ENCODE measurements around the gene BAHCC1.
"Not testable (repeated sequence)": the region's sequence is repeated elsewhere in the genome, so short reads cannot be mapped to it uniquely, and the experiment has no call there.

The BAHCC1 gene

DNA sequence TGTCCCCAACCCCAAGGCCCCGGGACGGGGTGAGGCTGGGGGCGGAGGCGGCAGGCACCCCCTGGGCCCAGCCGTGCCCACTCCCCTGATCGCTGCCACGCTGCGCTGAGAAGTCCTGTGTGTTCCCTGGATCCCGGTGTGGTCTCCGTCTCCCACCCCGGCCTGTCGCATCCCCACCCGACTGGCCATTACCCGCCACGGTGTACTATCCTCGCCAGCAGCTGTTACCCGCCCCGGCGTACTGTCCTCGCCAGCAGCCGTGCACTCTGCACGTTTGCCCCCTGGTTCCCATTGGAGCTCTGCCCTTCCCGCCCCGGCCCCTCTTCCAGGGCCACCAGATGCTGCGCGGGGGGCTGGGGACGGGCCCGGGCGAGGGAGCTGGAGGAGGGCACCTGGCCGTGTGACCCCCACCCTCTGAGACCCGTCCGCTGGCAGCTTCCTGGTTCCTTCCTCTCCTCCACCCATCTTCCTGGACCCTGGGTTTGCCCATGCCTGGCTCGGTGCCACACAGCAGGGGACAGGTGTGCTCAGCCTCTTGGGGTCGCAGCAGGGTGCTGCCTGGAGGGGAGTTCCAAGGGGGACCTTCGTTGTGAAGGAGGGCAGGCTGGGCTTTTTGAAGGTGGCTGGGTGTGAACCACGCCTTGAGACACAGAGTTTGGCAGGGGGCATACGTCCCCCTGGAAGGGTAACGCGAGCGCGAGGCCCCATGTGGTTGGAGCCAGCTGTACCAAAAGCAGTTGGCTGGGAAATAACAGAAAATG, 19.7 kb downstream of the BAHCC1 start:
- peak; percentile 51 for DNase-seq

DNA sequence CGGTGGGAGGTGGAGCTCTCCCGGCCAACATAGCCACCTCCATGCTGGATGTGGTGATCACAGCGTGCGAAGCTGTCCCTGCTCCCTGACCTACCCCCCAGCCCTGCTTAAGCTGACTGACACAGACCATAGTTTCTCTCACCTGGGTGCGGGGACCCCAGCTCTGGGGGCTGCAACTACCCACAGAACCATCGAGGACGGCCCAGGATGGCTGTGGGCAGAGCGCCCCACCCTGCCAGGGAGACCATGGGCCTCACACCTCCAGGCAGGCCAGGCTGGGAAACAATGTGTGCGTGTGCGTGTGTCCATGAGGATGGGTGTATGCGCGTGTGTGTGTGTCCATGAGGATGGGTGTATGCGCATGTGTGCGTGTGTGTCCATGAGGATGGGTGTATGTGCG, 20.4 kb downstream of the BAHCC1 start:
- DNase-seq, result no peak

DNA sequence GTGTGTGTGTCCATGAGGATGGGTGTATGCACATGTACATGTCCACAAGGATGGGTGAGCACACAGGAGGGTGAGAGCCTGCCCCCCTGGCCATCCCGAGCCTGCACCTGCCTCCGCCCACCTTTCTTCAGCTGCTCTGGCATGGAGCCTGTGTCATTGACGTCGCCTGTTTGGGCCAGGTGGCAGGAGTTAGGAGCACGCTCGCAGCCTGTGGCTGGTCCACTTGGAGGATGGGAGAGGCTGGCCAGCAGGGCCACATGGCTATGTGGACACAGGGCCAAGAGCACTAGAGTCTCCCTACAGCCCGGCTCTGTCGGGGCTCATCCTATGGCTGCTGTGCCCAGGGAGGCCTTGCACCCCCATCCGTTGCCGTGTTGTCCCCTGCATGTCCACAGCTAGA, 21.4 kb downstream of the BAHCC1 start:
- DNase-seq, result peak; percentile 65

DNA sequence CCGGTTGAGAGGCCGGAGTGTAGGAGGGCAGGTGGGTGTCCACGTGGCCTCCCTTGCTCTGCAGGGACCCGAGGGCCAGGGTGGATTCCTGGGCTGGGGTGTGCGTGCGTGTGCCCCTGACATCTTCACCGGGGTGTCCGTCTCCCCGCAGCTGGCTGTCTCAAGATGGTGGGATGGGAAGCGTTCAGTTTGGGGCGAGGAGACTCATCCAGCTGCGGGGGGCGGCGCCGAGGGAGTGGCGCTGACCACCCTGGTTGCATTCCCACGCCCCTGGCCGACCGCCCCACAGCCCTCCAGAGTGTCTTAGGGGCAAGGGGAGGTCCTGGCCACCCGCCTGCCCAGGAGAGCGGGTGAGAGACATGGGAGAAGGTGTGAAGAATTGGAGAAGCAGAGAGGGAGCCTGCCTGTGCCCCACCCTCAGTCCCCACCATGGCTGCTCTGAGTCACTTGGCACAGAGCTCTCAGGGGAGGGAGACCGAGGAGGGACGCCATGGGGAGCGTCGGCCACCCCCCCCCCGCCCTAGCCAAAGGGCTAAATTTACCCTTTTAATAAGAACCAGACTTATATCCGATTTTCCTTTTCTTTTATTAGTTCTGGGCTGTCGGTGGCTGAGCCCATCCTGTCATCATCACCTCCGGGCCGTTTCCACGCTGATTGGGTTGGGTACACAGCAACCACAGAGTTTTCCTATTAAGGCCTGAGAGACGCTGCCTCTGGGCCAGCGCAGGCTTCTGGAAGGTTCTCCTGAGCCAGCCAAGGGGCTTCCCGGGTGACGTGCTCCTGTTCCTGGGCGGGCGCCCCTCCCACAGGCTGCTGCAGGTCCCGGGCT, 22.0 kb downstream of the BAHCC1 start:
- DNase-seq, result no peak

DNA sequence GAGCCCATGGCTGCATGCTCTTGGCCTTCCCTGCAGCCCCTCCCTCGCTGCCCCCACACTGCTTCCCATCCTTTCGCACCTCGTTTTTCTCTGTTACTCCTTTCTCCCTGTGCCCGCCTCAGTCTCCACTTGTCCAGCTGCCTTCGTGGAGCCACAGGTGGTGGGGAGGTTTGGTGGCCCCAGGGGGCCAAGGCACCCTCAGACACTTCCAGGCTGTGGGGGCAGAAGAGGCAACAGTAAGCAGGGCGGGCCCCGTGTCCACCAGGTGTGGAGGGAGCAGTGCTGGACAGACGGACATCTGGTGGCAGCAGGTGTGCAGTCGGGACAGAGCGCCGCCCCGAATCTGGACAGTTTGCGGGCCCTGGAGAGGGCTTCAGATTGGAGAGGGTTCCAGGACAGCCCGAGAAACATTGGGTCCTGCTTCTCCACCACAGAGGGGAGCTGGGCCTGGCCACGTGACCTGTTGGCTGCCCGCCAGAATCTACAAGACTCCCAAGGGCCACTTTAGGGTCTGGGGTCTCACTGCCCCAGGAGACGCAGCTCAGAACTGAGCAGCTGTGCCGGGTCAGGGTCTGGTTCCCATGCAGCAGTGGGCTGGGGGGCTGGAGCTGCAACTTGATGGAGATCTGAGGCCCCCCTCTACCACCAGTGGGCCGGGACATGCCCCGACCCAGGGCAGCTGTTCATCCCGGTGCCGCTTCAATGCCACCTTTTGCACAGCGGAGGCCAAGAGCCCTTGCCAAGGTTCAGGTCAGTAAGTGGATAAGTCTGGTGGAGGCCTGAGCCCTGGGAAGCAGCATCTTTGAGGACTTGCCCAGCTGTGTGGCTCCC, 22.8 kb downstream of the BAHCC1 start:
- DNase-seq, result no peak

DNA sequence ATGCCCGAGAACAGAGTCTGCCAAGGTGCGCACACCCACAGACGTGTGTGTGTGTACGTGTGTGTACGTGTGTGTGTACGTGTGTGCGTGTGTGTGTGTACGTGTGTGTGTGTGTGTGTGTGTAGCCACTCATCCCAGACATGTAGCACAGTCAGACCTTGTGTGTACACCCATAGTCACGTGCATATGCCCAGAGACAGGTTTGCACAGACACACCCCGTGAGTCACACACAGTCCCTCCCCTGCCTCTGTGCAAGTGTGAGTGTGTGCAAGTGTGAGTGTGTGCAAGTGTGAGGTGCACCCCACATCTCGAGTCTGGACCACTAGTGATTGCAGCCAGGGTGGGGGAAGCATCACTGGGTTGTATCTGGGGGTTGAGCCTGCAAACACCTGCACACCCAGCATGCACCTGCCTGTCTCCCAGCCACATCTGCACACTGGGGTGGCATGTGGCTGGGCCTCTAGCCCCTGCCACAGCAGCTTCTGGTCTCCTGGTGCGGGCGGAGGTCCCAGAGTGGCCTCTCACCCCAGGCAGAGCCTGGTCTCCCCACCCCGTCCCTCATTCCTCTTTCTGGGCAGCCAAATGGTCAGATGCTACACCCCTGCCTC, 23.6 kb downstream of the BAHCC1 start:
- DNase-seq, result peak; percentile 24

DNA sequence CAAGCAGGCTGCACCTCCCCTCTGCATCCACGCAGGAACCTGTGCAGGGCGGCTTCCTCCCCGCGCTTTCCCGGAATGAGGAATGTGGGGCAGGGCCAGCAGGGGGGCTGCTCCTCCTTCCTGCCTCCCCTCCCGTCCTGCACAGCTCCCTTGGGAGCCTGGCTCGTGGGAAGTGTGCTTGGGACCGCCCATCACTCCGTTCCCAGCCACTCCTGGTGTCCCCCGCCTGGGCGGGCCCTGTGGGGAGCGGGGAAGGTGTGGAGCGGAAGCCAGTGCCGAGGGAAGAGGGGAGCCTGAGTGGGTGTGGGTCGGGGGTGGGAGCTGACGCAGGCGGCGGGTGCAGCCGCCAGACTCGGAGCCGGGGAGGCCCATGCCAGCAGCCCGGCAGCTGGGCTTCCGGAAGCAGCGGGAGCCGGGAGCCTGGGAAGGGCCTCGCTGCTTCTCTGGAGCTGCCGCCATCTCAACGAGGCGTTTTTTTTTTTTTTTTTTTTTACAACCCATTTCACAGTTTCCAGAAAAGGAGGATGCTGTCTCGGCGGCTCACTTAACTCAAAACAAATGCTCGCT, 24.1 kb downstream of the BAHCC1 start:
- peak; percentile 79 for DNase-seq

DNA sequence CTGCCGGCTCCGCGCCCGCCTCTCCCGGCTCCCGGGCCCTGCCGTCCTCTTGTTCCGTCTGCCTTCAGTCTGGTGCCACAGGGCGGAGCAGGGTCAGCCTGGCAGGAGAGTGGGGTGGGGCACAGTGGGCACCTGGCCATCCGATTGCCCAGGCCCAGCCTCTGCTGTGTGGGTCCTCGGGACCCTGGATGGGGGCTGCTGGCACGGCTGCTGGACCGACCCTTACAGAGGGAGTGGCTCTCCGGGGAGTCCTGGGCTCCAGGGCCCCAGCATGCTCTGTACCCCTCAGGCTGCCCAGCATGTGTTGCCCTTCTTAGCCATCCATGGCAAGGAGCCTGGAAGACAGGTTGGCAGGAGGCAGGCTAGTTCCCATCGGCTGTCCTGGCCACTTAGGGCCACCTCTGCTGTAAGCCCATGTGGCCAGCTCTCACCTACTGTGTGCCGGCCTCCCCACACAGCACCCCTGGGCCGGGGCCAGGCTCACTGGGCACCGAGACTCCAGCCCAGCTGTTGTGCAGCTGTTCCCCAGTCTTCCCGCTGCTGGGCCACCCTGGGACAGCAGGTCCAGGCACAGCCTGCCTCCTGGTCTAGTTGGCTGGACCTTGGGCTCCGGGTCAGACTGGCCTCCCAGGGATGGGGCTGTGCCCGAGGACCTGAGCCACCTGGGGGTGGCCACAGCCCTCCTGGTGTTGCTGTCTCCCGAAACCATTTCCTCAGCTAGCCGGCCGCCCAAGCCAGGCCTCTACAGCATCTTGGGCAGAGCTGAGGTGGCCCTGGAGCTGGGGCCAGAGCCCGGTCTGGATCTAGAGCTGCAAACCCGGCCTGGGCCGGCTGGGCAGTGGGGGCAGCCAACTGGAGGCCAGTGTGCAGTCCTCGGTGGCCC, 24.9 kb downstream of the BAHCC1 start:
- no peak for DNase-seq

DNA sequence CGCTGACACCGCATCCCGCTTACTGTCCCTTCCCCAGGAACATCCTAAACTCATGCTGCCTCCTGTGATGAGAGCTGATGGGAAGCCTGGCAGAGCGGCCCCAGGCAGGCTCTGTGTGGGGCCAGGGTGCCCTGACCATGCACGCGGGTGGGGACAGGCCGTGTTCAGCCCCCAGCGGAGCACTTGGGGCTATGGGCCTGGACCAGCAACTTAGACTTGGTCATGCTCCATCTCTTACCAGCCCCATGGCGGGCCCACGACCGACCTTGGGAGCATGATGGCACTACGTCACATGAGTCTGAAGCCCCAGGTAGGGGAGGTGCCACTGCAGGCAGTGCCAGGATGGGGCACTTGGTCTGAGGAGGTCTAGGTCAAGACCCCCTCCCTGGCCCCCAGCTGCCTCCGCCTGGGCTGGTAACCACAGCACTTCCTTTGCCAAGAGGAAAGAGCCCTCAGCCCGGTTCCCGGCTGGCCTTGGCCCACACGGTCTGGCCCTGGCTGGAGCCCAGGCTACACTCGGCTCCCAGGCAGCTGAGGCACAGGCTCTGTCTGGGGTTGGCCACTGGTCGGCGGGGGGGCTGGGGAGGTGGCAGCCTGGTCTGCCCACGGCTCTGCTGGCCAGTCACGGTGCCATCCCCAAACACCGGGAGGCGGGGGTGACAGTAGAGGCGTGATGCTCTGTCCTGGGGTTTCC, 25.7 kb downstream of the BAHCC1 start:
- no peak for DNase-seq

DNA sequence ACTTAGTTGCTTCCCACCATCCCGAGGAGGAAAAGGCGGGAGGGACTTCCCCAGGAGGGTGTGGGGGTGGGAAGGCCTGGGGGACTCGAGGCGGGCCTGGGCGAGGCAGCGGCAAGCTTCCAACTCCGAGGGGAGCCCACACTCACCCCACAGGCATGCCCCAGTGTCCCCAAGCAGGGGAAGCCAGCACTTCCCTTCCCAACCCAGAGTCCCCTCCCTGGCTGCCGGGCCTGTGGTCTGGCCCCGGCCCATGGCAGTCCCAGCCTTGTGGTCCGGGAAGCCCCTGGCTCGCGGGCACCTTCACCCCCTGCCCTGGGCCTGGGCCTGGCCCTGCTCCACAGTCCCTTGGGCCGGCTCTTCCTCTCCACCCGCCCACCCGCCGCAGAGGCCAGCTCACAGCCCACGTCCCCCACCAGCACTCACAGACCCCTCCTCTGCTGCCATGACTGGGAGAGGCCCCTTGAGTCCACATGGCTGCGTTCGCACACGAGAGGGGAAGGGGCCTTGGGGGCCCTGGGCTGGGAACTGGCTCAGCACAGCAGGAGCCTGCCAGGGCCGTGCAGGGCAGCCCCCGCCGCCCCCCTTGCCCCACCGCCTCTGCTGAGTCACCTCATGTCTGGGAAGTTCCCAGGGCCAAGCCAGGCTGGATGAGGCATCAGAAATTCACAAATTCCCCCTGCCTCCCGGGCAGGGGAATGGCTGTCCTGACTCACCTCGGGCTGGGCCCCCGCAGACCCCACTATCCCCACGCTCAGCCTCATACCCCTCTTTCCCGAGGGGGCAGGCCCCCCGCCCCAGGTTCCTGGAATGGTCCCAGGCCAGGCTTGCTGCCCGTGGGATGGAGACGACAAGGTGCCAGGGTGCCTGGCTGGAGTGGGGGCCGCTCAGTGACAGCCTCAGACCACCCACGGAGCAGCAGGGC, 27.8 kb downstream of the BAHCC1 start:
- DNase-seq, result no peak

DNA sequence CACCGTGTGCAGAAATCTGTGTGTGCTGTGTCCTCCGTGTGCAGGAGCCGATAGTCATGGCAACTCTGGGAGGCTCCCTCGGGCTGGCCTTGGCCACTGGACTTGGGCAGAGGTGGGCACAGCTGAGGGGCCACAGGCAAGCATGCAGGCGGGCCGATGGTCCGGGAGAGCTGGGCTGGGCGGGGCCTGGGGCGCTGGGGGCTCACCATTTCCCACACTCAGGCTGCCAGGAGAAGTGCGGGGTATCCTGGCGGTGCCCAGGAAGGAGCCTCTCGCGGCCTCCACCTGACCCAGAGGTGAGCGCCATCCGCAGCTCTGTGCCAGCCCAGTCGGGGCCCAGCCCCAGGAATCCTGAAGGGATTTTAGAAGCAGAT, 28.4 kb downstream of the BAHCC1 start:
- DNase-seq, result no peak

DNA sequence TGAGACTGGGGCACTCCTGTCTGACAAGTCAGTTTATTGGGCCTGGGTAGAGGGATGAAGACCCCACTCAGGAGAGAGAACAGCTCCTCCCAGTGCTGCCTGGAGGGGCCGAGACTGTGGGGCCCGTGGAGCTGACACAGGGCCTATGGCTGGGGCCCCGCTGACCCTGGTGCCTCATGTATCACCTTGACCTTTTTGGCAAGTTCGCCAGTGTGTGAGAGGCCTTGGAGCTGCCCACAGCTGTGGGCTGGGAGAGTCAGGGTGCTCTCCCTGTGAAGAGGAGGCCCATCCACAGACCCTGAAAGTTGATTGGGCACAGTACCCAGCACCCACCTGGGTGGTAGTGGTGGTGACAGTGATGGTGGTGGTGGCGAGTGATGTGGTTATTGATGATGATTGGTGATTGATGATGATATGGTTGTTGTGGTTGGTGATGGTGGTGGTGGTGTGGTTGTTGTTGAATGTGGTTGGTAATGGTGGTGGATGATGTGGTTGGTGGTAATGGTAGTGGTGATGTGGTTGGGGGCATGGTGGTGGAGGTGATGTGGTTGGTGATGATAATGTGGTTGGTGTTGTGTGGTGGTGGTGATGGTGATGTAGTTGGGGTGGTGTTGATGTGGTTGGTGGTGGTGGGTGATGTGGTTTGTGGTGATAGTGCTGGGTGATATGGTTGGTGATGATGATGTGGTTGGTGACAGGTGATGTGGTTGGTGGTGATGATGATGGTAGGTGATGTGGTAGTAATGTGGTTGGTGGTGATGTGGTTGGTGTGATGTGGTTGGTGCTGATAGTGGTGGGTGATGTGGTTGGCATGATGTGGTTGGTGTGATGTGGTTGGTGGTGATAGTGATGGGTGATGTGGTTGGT, 29.1 kb downstream of the BAHCC1 start:
- DNase-seq, result no peak

DNA sequence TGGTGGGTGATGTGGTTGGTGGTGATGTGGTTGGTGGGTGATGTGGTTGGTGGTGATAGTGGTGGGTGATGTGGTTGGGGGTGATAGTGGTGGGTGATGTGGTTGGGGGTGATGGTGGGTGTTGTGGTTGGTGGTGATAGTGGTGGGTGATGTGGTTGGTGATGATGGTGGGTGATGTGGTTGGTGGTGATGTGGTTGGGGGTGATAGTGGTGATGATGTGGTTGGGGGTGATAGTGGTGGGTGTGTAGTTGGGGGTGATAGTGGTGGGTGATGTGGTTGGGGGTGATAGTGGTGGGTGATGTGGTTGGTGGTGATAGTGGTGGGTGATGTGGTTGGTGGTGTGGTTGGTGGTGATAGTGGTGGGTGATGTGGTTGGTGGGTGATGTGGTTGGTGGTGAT, 29.8 kb downstream of the BAHCC1 start:
- DNase-seq, result not testable (repeated sequence)

DNA sequence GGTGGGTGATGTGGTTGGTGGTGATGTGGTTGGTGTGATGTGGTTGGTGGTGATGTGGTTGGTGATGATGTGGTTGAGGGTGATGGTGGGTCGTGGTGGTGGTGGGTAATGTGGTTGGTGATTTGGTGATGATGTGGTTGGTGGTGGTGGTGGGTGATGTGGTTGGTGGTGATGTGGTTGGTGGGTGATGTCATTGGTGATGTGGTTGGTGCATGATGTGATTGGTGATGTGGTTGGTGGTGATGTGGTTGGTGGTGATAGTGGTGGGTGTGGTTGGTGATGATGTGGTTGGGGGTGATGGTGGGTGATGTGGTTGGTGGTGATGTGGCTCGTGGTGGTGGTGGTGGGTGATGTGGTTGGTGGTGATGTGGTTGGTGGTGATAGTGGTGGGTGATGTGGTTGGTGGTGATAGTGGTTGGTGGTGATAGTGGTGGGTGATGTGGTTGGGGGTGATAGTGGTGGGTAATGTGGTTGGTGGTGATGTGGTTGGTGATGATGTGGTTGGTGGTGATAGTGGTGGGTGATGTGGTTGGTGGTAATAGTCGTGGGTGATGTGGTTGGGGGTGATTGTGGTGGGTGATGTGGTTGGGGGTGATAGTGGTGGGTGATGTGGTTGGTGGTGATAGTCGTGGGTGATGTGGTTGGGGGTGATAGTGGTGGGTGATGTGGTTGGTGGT, 30.6 kb downstream of the BAHCC1 start:
- DNase-seq, result not testable (repeated sequence)

DNA sequence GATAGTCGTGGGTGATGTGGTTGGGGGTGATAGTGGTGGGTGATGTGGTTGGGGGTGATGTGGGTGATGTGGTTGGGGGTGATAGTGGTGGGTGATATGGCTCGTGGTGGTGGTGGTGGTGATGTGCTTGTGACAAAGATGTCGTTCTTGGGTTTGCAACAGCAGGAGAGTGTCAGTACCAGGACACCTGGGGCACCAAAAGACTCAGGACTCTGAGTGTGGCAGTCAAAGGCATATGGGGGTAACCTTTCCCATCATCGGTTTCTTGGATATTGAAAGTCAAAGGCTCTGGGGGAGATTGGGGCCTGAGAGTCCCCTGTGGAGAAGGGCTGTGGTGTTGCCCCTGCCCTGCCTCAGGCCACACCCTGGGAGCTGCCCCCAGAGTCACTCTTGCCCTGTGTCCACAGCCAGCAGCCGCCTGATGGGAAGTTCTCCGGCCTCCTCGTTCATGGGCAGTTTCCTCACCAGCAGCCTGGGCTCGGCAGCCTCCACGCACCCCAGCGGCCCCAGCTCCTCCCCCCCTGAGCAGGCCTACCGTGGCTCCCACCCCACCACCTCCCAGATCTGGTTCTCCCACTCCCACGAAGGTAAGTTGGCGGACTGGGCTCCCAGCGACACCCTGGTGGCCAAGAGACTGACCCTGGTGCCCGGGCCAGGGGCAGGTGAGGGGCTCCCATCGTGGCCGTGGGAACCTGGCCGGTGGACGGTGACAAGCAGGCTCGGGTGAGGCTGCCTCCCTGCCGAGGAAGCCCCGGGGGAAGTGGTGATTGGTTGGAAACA, 31.3 kb downstream of the BAHCC1 start:
- no peak for DNase-seq

DNA sequence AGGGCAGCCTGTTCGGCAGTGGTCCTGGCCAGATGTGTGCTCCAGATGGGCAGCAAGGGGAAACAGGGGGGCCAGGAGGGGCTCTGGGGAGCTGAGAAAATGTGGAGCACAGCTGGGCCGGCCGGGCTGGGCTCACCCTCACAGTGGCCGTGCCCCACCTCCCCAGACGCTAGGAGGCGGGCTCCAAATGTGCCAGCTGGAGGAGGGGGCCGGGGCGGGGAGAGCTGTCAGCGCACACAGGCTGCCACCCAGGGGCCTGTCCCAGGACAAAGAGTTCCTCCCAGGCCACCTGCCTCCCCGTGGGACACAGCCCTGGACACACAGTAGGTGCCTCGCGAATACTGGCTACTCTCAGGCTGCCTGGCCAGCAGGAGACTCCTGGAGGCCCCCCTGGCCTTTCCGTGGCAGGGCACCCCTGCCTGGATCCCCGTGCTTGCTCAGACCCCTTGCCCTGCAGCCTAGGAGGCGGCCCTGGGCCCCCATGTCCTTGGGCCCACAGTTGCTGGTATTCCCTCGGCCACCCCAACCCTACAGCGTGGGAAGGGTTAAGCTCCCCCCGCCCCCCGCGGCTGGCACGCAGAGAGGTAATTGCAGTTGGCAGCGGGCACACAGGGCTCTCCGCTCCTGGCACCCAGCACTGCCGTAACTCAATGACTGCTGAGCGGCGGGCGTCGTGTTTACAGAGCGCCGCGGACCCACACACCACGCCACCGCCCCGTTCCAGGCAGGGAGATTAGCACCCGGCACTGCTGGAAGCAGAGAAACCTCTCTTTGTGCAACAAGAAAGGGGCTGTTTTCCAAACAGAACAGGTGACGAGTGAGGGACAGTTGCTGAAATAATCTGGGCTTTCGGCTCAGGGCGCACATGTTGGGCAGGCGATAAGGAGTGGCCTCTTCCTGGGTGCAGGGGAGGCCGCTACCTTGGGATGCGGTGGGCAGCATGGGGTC, 32.2 kb downstream of the BAHCC1 start:
- DNase-seq, result peak; percentile 91

Data from NCI-H1105 treated with DMSO at 0.1 percent for 48 hours (cell line).